PC-3 (cell line): ENCODE data around the gene PEPD.

Experiments
- CTCF ChIP-seq: fragments of 300-600 bp; sonication (generic); conservative IDR thresholded peaks from 2 replicates; pipeline ENCODE4 v1.5.1; 2017; ENCODE audit warnings: antibody characterized with exemption, low read depth, mild to moderate bottlenecking, low read length
- EZH2 ChIP-seq: fragments of 300-600 bp; sonication (generic); IDR thresholded peaks from one replicate; pipeline ENCODE4 v1.6.1; 2017; ENCODE audit warnings: antibody characterized with exemption, mild to moderate bottlenecking, low read length; ENCODE audit not compliant: unreplicated experiment
- EZH2phosphoT487 ChIP-seq: fragments of 300-600 bp; sonication (generic); IDR thresholded peaks from 2 replicates; pipeline ENCODE4 v1.6.1; 2018; ENCODE audit warnings: mild to moderate bottlenecking, antibody characterized with exemption, low read length, borderline replicate concordance

- TF ChIP-seq CTCF (no peak), EZH2 (no peak), EZH2phosphoT487 (no peak)
These were observed 92.9 kb downstream of the PEPD start for GRCh38 chr19:33428627-33429125.
